ENCODE results near the gene GALNT15. TPM values are rescaled to one million over a fixed set of nuclear protein-coding genes. Genes with fewer than 3 reads are reported as not detected.

The GALNT15 gene
- polyA plus RNA-seq, 1 of the 3 experiments (the other 2 are of a cell fraction) = 4.7 TPM

- no peak for TF ChIP-seq FOXJ3 (CRISPR knock-in tag; IDR thresholded peaks at IDR 0.05)
- 51% methylated on average over 8 of the region's 9 CpGs for WGBS (ENCODE audit: low lambda C conversion rate)
- H3K27me3 ChIP-seq (ENCODE audit: insufficient read depth) = no peaks in the 10 kb centered on the region
- peak overlapping the region; percentile 42; the same call in 1 of the 2 replicates for H3K9ac ChIP-seq
- peaks cover 14 to 20% of the 10 kb centered on the region in 2 experiments for H3K4me1 ChIP-seq (ENCODE audit: control insufficient read depth in 1 of 2, insufficient read depth in 2 of 2, low read depth in 1 of 2, low read length in 1 of 2)
- peaks cover 22% of the 10 kb centered on the region for H3F3A ChIP-seq (replicated peaks; ENCODE audit: insufficient read depth)
- CTCF ChIA-PET = interaction anchor here (0.5 to 4.3 kb wide), 65 partner anchors 8 to 975 kb away, joined by 3 to 160 read pairs (median 4); no protein-coding TSS in a partner anchor
- peak overlapping the region in 1 of 2 experiments; percentile 71; a peak in 2 of 4 replicates for H3K27ac ChIP-seq (ENCODE audit: low read depth in 2 of 2, low read length in 1 of 2)
- POLR2A ChIA-PET = no interaction called here
- no peaks in the 10 kb centered on the region for H3K9me3 ChIP-seq
- H3K9me2 ChIP-seq = no peaks in the 10 kb centered on the region
- H2AFZ ChIP-seq (ENCODE audit: low read depth) = no peak overlapping the region
- peaks cover 21% of the 10 kb centered on the region for H3K79me2 ChIP-seq (ENCODE audit: insufficient read depth)
- DNase-seq = no peak
- no peaks in the 10 kb centered on the region for H4K20me1 ChIP-seq (ENCODE audit: insufficient read depth)
- peak overlapping the region in 1 of 2 experiments; percentile 51; a peak in 1 of 4 replicates for H3K4me3 ChIP-seq (ENCODE audit: low read depth in 2 of 2, low read length in 1 of 2)
- H3K4me2 ChIP-seq = no peak overlapping the region; the same call in 1 of the 2 replicates
- no peaks in the 10 kb centered on the region for H3K36me3 ChIP-seq (replicated peaks in 1 of 2; ENCODE audit: control insufficient read depth in 1 of 2, insufficient read depth in 2 of 2, low read length in 1 of 2)
Measured at GRCh38 chr3:16178628-16178988, 4.1 kb downstream of the GALNT15 start.

GRCh38 chr3:16179261-16179660 lies 4.8 kb downstream of the GALNT15 start:
- no peak for TF ChIP-seq YY1 (IDR thresholded peaks at IDR 0.05; ENCODE audit: low read depth)
- TF ChIP-seq MXI1 (IDR thresholded peaks at IDR 0.05; ENCODE audit: low read depth, low read length) = no peak
- TF ChIP-seq ELF1 (IDR thresholded peaks at IDR 0.05) = no peak
- no peak for TF ChIP-seq REST (IDR thresholded peaks at IDR 0.05; ENCODE audit: low read depth, low read length)
- no peak for TF ChIP-seq PBX3 (IDR thresholded peaks at IDR 0.05)
- no peak for TF ChIP-seq RAD21 (IDR thresholded peaks at IDR 0.05; ENCODE audit: low read length)
- TF ChIP-seq, protein P1, sequence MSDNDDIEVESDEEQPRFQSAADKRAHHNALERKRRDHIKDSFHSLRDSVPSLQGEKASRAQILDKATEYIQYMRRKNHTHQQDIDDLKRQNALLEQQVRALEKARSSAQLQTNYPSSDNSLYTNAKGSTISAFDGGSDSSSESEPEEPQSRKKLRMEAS (IDR thresholded peaks at IDR 0.05; ENCODE audit: low read depth) = no peak
- no peak for TF ChIP-seq TAF1 (IDR thresholded peaks at IDR 0.05; ENCODE audit: borderline replicate concordance, low read depth, low read length)
- no peak for TF ChIP-seq NFIC (IDR thresholded peaks at IDR 0.05; ENCODE audit: borderline replicate concordance)
- TF ChIP-seq TCF12 (IDR thresholded peaks at IDR 0.05) = no peak
- TF ChIP-seq, protein P2, sequence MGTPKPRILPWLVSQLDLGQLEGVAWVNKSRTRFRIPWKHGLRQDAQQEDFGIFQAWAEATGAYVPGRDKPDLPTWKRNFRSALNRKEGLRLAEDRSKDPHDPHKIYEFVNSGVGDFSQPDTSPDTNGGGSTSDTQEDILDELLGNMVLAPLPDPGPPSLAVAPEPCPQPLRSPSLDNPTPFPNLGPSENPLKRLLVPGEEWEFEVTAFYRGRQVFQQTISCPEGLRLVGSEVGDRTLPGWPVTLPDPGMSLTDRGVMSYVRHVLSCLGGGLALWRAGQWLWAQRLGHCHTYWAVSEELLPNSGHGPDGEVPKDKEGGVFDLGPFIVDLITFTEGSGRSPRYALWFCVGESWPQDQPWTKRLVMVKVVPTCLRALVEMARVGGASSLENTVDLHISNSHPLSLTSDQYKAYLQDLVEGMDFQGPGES (IDR thresholded peaks at IDR 0.05; ENCODE audit: low read depth, low read length) = no peak
- no peak for TF ChIP-seq GATA2 (CRISPR knock-in tag; IDR thresholded peaks at IDR 0.05)
- no peak for TF ChIP-seq ZBTB33 (IDR thresholded peaks at IDR 0.05; ENCODE audit: borderline replicate concordance, low read depth)
- TF ChIP-seq FOXJ3 (CRISPR knock-in tag; IDR thresholded peaks at IDR 0.05) = no peak
- no peak for TF ChIP-seq TEAD4 (IDR thresholded peaks at IDR 0.05; ENCODE audit: borderline replicate concordance, insufficient read depth)
- Histone ChIP-seq H3K9me2 (no peaks in the 10 kb centered on the region), H3K4me3 (ENCODE audit: low read depth in 2 of 2, low read length in 1 of 2) (no peak overlapping the region), H3F3A (replicated peaks; ENCODE audit: insufficient read depth) (peaks cover 18% of the 10 kb centered on the region), H3K9me3 (no peaks in the 10 kb centered on the region), H4K20me1 (ENCODE audit: insufficient read depth) (no peaks in the 10 kb centered on the region), H3K79me2 (ENCODE audit: insufficient read depth) (peaks cover 21% of the 10 kb centered on the region), H3K27me3 (ENCODE audit: insufficient read depth) (no peaks in the 10 kb centered on the region), H3K4me1 (ENCODE audit: control insufficient read depth in 1 of 2, insufficient read depth in 2 of 2, low read depth in 1 of 2, low read length in 1 of 2) (peaks cover 10 to 23% of the 10 kb centered on the region in 2 experiments), H3K36me3 (replicated peaks in 1 of 2; ENCODE audit: control insufficient read depth in 1 of 2, insufficient read depth in 2 of 2, low read length in 1 of 2) (no peaks in the 10 kb centered on the region), H3K27ac (ENCODE audit: low read depth in 2 of 2, low read length in 1 of 2) (peak overlapping the region in 1 of 2 experiments; percentile 71; a peak in 2 of 4 replicates), H3K9ac (peak overlapping the region; percentile 9; the same call in 1 of the 2 replicates), H3K4me2 (no peak overlapping the region; the same call in 1 of the 2 replicates), H2AFZ (ENCODE audit: low read depth) (no peak overlapping the region)
- POLR2A ChIA-PET = no interaction called here
- no peak for DNase-seq
- 96% methylated on average over 2 of the region's 2 CpGs for WGBS (ENCODE audit: low lambda C conversion rate)
- CTCF ChIA-PET = interaction anchor here (0.9 to 4.3 kb wide), 20 partner anchors 10 to 976 kb away, joined by 3 to 160 read pairs (median 6); no protein-coding TSS in a partner anchor
